Stimulated activated naive B cell treated with anti-CD40 and anti-IgM and Interleukin-4, amounts not matched to agents 10 μg/mL and 1 μg/mL and 100 μg/mL, for 72 hours (primary cell): ENCODE data around the gene KRTAP2-3.
"Not testable (repeated sequence)": the region's sequence is repeated elsewhere in the genome, so short reads cannot be mapped to it uniquely, and the experiment has no call there.

Experiments used
- ATAC-seq, 2 donors: fragments of 150-1000 bp; cut with Tn5 transposase; replicated peaks; 2 replicates each; pipeline ENCODE4 v1.10.0; 2021; ENCODE audit warnings: moderate library complexity in 1 of 2
- DNase-seq: peaks from one replicate; pipeline ENCODE4 v3.0.0; 2021
- H3K27ac Mint-ChIP-seq: one replicate; pipeline ENCODE4 v1.8.0; 2022; ENCODE audit warnings: mild to moderate bottlenecking, mixed read lengths
- H3K27me3 Mint-ChIP-seq, 2 donors: one replicate each; pipeline ENCODE4 v1.8.0; 2022; ENCODE audit warnings: mixed read lengths in 2 of 2
- H3K36me3 Mint-ChIP-seq, 2 donors: one replicate each; pipeline ENCODE4 v1.8.0; 2022; ENCODE audit warnings: mixed read lengths in 2 of 2, mild to moderate bottlenecking in 1 of 2
- H3K4me1 Mint-ChIP-seq, 2 donors: one replicate each; pipeline ENCODE4 v1.8.0; 2022; ENCODE audit warnings: mixed read lengths in 2 of 2, mild to moderate bottlenecking in 1 of 2
- H3K4me3 Mint-ChIP-seq, 2 donors: one replicate each; pipeline ENCODE4 v1.8.0; 2022; ENCODE audit warnings: mild to moderate bottlenecking in 2 of 2, mixed read lengths in 2 of 2, moderate library complexity in 1 of 2
- H3K9me3 Mint-ChIP-seq, 2 donors: one replicate each; pipeline ENCODE4 v1.8.0; 2022; ENCODE audit warnings: mixed read lengths in 2 of 2, mild to moderate bottlenecking in 1 of 2

Gene KRTAP2-3

DNA sequence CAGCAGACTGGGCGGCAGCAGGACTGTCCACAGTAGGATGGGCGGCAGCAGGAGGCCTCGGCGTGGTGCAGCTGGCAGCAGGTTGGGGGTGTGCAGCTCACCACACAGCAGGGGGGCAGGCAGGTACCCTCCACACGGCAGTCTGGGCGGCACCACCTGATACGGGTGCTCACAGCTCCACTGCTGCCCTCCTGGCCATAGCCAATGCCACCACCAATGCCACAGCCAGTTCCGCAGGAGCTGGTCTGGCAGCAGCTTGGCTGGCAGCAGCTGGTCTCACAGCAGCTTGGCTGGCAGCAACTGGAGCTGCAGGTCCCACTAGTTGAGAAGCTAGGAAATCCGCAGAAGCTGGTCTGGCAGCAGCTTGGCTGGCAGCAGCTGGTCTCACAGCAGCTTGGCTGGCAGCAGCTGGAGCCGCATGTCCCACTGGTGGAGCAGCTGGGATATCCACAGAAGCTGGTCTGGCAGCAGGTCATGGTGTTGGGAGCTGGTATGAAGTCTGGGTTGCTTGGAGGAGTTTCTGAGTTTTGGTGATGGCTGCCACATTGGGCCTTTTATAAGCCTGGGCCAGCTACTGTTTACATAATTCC is 25.5 kb downstream of the KRTAP2-3 start, which contains the start of gene KRTAP1-3:
Gene KRTAP1-3, minus strand, starts transcription at position 529 of the 590 bp plus-strand sequence. Its CDS starts 53 bp downstream, at position 476.
- not testable (repeated sequence) for H3K4me3 Mint-ChIP-seq, DNase-seq, H3K36me3 Mint-ChIP-seq, H3K9me3 Mint-ChIP-seq, ATAC-seq, H3K27ac Mint-ChIP-seq, H3K4me1 Mint-ChIP-seq
- H3K27me3 Mint-ChIP-seq, result peaks cover 6 to 12% of the 10 kb centered on the region in 2 donors

- no peak for DNase-seq
- Mint-ChIP-seq H3K4me1 (no peaks in the 10 kb centered on the region), H3K9me3 (no peaks in the 10 kb centered on the region), H3K36me3 (no peaks in the 10 kb centered on the region), H3K4me3 (no peak within 1 kb of the TSS), H3K27me3 (peaks cover 18 to 21% of the 10 kb centered on the region in 2 donors), H3K27ac (no peak within 1 kb of the TSS)
- ATAC-seq, result no peak
These were observed 30.2 kb downstream of the KRTAP2-3 start, which contains the start of gene KRTAP1-4 for GRCh38 chr17:41029633-41030245. TSS of gene KRTAP1-4 (minus strand) at chr17:41030195. CDS start at chr17:41030078, 117 bp downstream.

GRCh38 chr17:41026715-41027471 is 33.0 kb downstream of the KRTAP2-3 start, which contains the start of gene KRTAP1-5:
TSS of gene KRTAP1-5 (minus strand) at chr17:41027208. CDS start at chr17:41027155, 53 bp downstream.
- ATAC-seq (no peak), DNase-seq (no peak)
- no peaks in the 10 kb centered on the region for H3K36me3 Mint-ChIP-seq
- H3K4me3 Mint-ChIP-seq, result no peak within 1 kb of the TSS
- peaks cover 20 to 21% of the 10 kb centered on the region in 2 donors for H3K27me3 Mint-ChIP-seq
- H3K4me1 Mint-ChIP-seq, result no peaks in the 10 kb centered on the region
- no peak within 1 kb of the TSS for H3K27ac Mint-ChIP-seq
- H3K9me3 Mint-ChIP-seq, result no peaks in the 10 kb centered on the region

DNA sequence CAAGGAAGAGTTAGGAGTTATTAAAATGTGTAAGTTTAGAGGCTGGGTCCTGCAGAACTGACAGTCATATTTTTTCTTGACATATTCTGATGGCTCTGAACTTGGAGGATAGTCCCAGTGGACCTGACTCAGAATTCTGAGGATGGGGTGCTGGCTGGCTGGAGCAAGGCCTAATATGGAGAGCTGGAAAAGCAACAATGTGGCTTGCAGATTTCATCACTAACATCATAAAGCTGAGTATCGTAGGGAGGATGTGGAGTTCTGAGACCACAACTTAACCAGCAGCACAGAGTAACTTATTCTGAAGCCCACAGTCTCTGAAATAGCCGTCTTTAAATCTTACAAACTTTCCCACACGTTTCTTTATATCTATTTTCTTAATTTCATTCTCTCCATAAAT is 35.2 kb downstream of the KRTAP2-3 start:
- DNase-seq (no peak), ATAC-seq (no peak)

GRCh38 chr17:41020336-41020735 is 39.6 kb downstream of the KRTAP2-3 start:
- no peak for ATAC-seq
- H3K27ac Mint-ChIP-seq, result no peak overlapping the region
- H3K36me3 Mint-ChIP-seq, result peaks cover 0 to 4% of the 10 kb centered on the region in 2 donors
- peaks cover 4 to 5% of the 10 kb centered on the region in 2 donors for H3K9me3 Mint-ChIP-seq
- no peak overlapping the region for H3K4me3 Mint-ChIP-seq
- peaks cover 6 to 9% of the 10 kb centered on the region in 2 donors for H3K27me3 Mint-ChIP-seq
- DNase-seq, result no peak
- peaks cover 4 to 6% of the 10 kb centered on the region in 2 donors for H3K4me1 Mint-ChIP-seq

More for the DNA sequence above, 35.2 kb downstream of the KRTAP2-3 start:
- peaks cover 4 to 5% of the 10 kb centered on the region in 2 donors for H3K9me3 Mint-ChIP-seq
- H3K27me3 Mint-ChIP-seq, result peaks cover 20 to 21% of the 10 kb centered on the region in 2 donors
- H3K36me3 Mint-ChIP-seq, result peaks cover 0 to 4% of the 10 kb centered on the region in 2 donors
- H3K4me3 Mint-ChIP-seq, result no peak overlapping the region
- no peaks in the 10 kb centered on the region for H3K4me1 Mint-ChIP-seq
- no peak overlapping the region for H3K27ac Mint-ChIP-seq

DNA sequence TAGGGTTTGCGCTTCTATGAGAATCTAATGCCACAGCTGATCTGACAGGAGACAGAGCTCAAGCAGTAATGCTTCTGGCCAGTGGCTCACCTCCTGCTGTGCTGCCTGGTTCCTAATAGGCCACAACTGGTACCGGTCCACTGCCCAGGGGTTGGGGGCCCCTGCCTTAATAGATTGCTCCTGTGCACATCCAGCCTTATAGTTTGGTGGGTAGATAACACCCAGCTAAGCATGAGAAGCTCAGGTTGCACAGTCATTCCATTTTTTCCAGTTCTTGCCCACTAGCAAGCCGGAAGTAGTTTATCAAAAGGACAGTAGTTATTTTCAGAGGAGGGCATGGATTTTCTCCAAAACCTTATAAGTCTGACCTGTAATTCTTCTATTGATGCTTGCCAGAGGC is 40.5 kb downstream of the KRTAP2-3 start:
- H3K4me3 Mint-ChIP-seq, result no peak overlapping the region
- peaks cover 4 to 5% of the 10 kb centered on the region in 2 donors for H3K9me3 Mint-ChIP-seq
- no peak overlapping the region for H3K27ac Mint-ChIP-seq
- ATAC-seq, result no peak
- DNase-seq, result no peak
- peaks cover 0 to 4% of the 10 kb centered on the region in 2 donors for H3K36me3 Mint-ChIP-seq
- peaks cover 5 to 6% of the 10 kb centered on the region in 2 donors for H3K27me3 Mint-ChIP-seq
- H3K4me1 Mint-ChIP-seq, result peaks cover 4 to 8% of the 10 kb centered on the region in 2 donors

GRCh38 chr17:41018541-41018940 is 41.4 kb downstream of the KRTAP2-3 start:
- ATAC-seq (no peak), DNase-seq (no peak)
- H3K27me3 Mint-ChIP-seq, result peaks cover 5 to 6% of the 10 kb centered on the region in 2 donors
- peaks cover 4 to 8% of the 10 kb centered on the region in 2 donors for H3K4me1 Mint-ChIP-seq
- H3K9me3 Mint-ChIP-seq, result peaks cover 4 to 5% of the 10 kb centered on the region in 2 donors
- peaks cover 0 to 4% of the 10 kb centered on the region in 2 donors for H3K36me3 Mint-ChIP-seq
- no peak overlapping the region for H3K4me3 Mint-ChIP-seq
- H3K27ac Mint-ChIP-seq, result no peak overlapping the region

- H3K4me1 Mint-ChIP-seq, result peaks cover 4 to 8% of the 10 kb centered on the region in 2 donors
- H3K27me3 Mint-ChIP-seq, result peaks cover 0 to 3% of the 10 kb centered on the region in 2 donors
- peaks cover 4 to 5% of the 10 kb centered on the region in 2 donors for H3K9me3 Mint-ChIP-seq
- H3K4me3 Mint-ChIP-seq, result no peak overlapping the region
- H3K27ac Mint-ChIP-seq, result no peak overlapping the region
- no peak for ATAC-seq
- peaks cover 0 to 4% of the 10 kb centered on the region in 2 donors for H3K36me3 Mint-ChIP-seq
- DNase-seq, result no peak
These were observed 43.2 kb downstream of the KRTAP2-3 start for GRCh38 chr17:41016578-41017215.

- Mint-ChIP-seq H3K9me3 (no peaks in the 10 kb centered on the region), H3K27ac (no peak overlapping the region), H3K4me3 (no peak overlapping the region), H3K36me3 (no peaks in the 10 kb centered on the region), H3K27me3 (peaks cover 0 to 3% of the 10 kb centered on the region in 2 donors), H3K4me1 (peaks cover 4 to 8% of the 10 kb centered on the region in 2 donors)
- ATAC-seq (peak; percentile 29 to 57), DNase-seq (no peak)
These were observed 44.5 kb downstream of the KRTAP2-3 start for GRCh38 chr17:41015454-41015853.

- no peak overlapping the region for H3K27ac Mint-ChIP-seq
- DNase-seq (no peak), ATAC-seq (no peak)
- peaks cover 5 to 8% of the 10 kb centered on the region in 2 donors for H3K4me1 Mint-ChIP-seq
- H3K9me3 Mint-ChIP-seq, result no peaks in the 10 kb centered on the region
- peaks cover 0 to 3% of the 10 kb centered on the region in 2 donors for H3K27me3 Mint-ChIP-seq
- no peaks in the 10 kb centered on the region for H3K36me3 Mint-ChIP-seq
- H3K4me3 Mint-ChIP-seq, result no peak overlapping the region
These were observed 46.3 kb downstream of the KRTAP2-3 start for GRCh38 chr17:41013606-41014005.

GRCh38 chr17:41013181-41013580 is 46.7 kb downstream of the KRTAP2-3 start:
- DNase-seq (no peak), ATAC-seq (no peak)
- Mint-ChIP-seq H3K4me1 (peaks cover 5 to 8% of the 10 kb centered on the region in 2 donors), H3K9me3 (no peaks in the 10 kb centered on the region), H3K27ac (no peak overlapping the region), H3K4me3 (no peak overlapping the region), H3K36me3 (no peaks in the 10 kb centered on the region), H3K27me3 (peaks cover 0 to 3% of the 10 kb centered on the region in 2 donors)

- peaks cover 5 to 8% of the 10 kb centered on the region in 2 donors for H3K4me1 Mint-ChIP-seq
- no peak overlapping the region for H3K4me3 Mint-ChIP-seq
- H3K27me3 Mint-ChIP-seq, result peaks cover 0 to 3% of the 10 kb centered on the region in 2 donors
- DNase-seq, result no peak
- no peaks in the 10 kb centered on the region for H3K9me3 Mint-ChIP-seq
- no peak for ATAC-seq
- no peak overlapping the region for H3K27ac Mint-ChIP-seq
- no peaks in the 10 kb centered on the region for H3K36me3 Mint-ChIP-seq
These were observed 47.4 kb downstream of the KRTAP2-3 start for GRCh38 chr17:41012326-41013120.

GRCh38 chr17:41010441-41010840 is 49.5 kb downstream of the KRTAP2-3 start:
- Mint-ChIP-seq H3K27me3 (peaks cover 0 to 7% of the 10 kb centered on the region in 2 donors), H3K27ac (no peak overlapping the region), H3K4me3 (no peak overlapping the region), H3K36me3 (no peaks in the 10 kb centered on the region), H3K4me1 (peaks cover 3% of the 10 kb centered on the region in 2 donors), H3K9me3 (no peaks in the 10 kb centered on the region)
- DNase-seq (no peak), ATAC-seq (no peak)
